Loucy (cell line): ENCODE measurements around the gene CELF2.

Experiments used
- EZH2phosphoT487 ChIP-seq: fragments of 200-600 bp; IDR thresholded peaks from 2 replicates; pipeline ENCODE4 v1.6.1; 2018; ENCODE audit warnings: antibody characterized with exemption, mild to moderate bottlenecking, moderate library complexity, borderline replicate concordance
- TF ChIP-seq, protein P1 (sequence below): fragments of 200-600 bp; sonication (generic); conservative IDR thresholded peaks from 2 replicates; pipeline ENCODE4 v1.5.1; 2014; ENCODE audit warnings: mild to moderate bottlenecking, antibody characterized with exemption, low read length

DNA sequence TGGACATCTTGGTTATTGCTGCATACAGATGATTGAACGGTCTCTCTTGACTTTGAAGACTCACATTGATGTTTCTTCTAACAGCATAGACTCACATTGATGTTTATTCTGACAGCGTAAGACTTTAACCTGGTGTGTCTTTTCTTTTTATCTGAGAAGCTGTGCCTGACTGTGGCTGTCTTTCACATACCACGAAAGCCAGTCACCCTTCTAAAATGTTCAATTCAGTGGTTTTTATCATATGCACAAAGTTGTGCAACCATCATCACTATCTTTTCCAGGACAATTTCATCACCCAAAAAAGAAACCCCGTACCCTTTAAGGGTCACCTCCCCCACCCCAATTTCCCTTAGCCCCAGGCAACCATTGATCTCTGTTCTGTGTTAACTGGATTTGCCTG is 24.7 kb downstream of the CELF2 start:
- TF ChIP-seq, protein P1, sequence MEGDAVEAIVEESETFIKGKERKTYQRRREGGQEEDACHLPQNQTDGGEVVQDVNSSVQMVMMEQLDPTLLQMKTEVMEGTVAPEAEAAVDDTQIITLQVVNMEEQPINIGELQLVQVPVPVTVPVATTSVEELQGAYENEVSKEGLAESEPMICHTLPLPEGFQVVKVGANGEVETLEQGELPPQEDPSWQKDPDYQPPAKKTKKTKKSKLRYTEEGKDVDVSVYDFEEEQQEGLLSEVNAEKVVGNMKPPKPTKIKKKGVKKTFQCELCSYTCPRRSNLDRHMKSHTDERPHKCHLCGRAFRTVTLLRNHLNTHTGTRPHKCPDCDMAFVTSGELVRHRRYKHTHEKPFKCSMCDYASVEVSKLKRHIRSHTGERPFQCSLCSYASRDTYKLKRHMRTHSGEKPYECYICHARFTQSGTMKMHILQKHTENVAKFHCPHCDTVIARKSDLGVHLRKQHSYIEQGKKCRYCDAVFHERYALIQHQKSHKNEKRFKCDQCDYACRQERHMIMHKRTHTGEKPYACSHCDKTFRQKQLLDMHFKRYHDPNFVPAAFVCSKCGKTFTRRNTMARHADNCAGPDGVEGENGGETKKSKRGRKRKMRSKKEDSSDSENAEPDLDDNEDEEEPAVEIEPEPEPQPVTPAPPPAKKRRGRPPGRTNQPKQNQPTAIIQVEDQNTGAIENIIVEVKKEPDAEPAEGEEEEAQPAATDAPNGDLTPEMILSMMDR, result no peak
- no peak for TF ChIP-seq EZH2phosphoT487
